MCF 10A (cell line): ENCODE measurements around the gene NR1H3. TPM values are rescaled to one million over a fixed set of nuclear protein-coding genes. Genes with fewer than 3 reads are reported as not detected.

Experiments used
- BruUV-seq: library from RNA; stranded (reverse); fragments of 400-500 nt; replicated peaks from 2 replicates; lab custom pipeline; 2021; lab: Mats Ljungman, UMichigan
- CTCF ChIA-PET: fragments of 300-600 bp; sonication (Branson Sonifier 250); formaldehyde crosslinking; extraction: SDS; loops from one replicate; lab custom pipeline; 2021; ENCODE audit warnings: antibody characterized with exemption, inconsistent platforms; lab: Yijun Ruan, JAX
- POLR2A ChIA-PET: fragments of 300-600, 350-650 bp; sonication (Branson Sonifier 250); formaldehyde crosslinking; extraction: SDS; loops from one replicate; lab custom pipeline; 2020; ENCODE audit warnings: antibody characterized with exemption, inconsistent platforms; lab: Yijun Ruan, JAX
- DNase-seq: peaks from one replicate; pipeline ENCODE4 v3.0.0-alpha.2; 2018; ENCODE audit not compliant: unreplicated experiment
- H3K27ac Mint-ChIP-seq: one replicate; pipeline ENCODE4 v1.8.0; 2022; ENCODE audit warnings: mild to moderate bottlenecking, low read depth, mixed read lengths; ENCODE audit not compliant: unreplicated experiment
- H3K27me3 Mint-ChIP-seq: one replicate; pipeline ENCODE4 v1.8.0; 2022; ENCODE audit warnings: mixed read lengths; ENCODE audit not compliant: insufficient read depth, unreplicated experiment
- H3K36me3 Mint-ChIP-seq: one replicate; pipeline ENCODE4 v1.8.0; 2022; ENCODE audit warnings: mild to moderate bottlenecking, moderate library complexity, mixed read lengths; ENCODE audit not compliant: insufficient read depth, unreplicated experiment
- H3K4me1 Mint-ChIP-seq: one replicate; pipeline ENCODE4 v1.8.0; 2022; ENCODE audit warnings: mixed read lengths; ENCODE audit not compliant: insufficient read depth, unreplicated experiment
- H3K4me3 Mint-ChIP-seq: one replicate; pipeline ENCODE4 v1.8.0; 2022; ENCODE audit warnings: mild to moderate bottlenecking, moderate library complexity, mixed read lengths; ENCODE audit not compliant: unreplicated experiment
- H3K9me3 Mint-ChIP-seq: one replicate; pipeline ENCODE4 v1.8.0; 2022; ENCODE audit warnings: mixed read lengths; ENCODE audit not compliant: unreplicated experiment
- intact Hi-C: fragments of 100-400 bp; cut with micrococcal nuclease; formaldehyde crosslinking; loops from 2 replicates; pipeline ENCODE4 v1.14.1; 2022
- total RNA-seq: library from RNA; stranded (reverse); gene quantifications from 2 replicates; pipeline ENCODE4 v1.2.3, GENCODE V29; 2022
- TF ChIP-seq, protein P1 (sequence below): fragments of 200-600 bp; IDR thresholded peaks from one replicate; pipeline ENCODE4 v1.8.0; 2022; ENCODE audit warnings: antibody characterized with exemption, mild to moderate bottlenecking; ENCODE audit not compliant: unreplicated experiment

Gene NR1H3
- total RNA-seq, 1 experiment from 2014 or later, result 17.8 TPM

GRCh38 chr11:47264521-47264920, 6.7 kb downstream of the NR1H3 start:
- H3K27me3 Mint-ChIP-seq, result no peaks in the 10 kb centered on the region
- H3K4me3 Mint-ChIP-seq, result no peak overlapping the region
- H3K4me1 Mint-ChIP-seq, result no peaks in the 10 kb centered on the region
- no TSS peak for BruUV-seq
- DNase-seq, result no peak
- H3K9me3 Mint-ChIP-seq, result no peaks in the 10 kb centered on the region
- TF ChIP-seq, protein P1, sequence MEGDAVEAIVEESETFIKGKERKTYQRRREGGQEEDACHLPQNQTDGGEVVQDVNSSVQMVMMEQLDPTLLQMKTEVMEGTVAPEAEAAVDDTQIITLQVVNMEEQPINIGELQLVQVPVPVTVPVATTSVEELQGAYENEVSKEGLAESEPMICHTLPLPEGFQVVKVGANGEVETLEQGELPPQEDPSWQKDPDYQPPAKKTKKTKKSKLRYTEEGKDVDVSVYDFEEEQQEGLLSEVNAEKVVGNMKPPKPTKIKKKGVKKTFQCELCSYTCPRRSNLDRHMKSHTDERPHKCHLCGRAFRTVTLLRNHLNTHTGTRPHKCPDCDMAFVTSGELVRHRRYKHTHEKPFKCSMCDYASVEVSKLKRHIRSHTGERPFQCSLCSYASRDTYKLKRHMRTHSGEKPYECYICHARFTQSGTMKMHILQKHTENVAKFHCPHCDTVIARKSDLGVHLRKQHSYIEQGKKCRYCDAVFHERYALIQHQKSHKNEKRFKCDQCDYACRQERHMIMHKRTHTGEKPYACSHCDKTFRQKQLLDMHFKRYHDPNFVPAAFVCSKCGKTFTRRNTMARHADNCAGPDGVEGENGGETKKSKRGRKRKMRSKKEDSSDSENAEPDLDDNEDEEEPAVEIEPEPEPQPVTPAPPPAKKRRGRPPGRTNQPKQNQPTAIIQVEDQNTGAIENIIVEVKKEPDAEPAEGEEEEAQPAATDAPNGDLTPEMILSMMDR, result no peak
- CTCF ChIA-PET, result interaction anchor here (0.7 to 2.0 kb wide), 4 partner anchors 17 to 104 kb away, joined by 3 to 9 read pairs (median 5); partner anchors contain the start of gene ACP2
- H3K36me3 Mint-ChIP-seq, result peaks cover 8% of the 10 kb centered on the region
- POLR2A ChIA-PET, result interaction anchor here (0.7 to 2.0 kb wide), 4 partner anchors 11 to 49 kb away, joined by 3 to 10 read pairs (median 4); partner anchors contain the start of genes ACP2 and DDB2
- no peak overlapping the region for H3K27ac Mint-ChIP-seq
- intact Hi-C loops, result no loop called here

GRCh38 chr11:47267876-47268275, 10.1 kb downstream of the NR1H3 start:
- intact Hi-C loops, result loop anchor here (5.0 kb wide), 1 partner anchor 51 kb away; no protein-coding TSS in a partner anchor
- Mint-ChIP-seq H3K27ac (no peak overlapping the region), H3K27me3 (no peaks in the 10 kb centered on the region), H3K4me1 (peaks cover 16% of the 10 kb centered on the region), H3K4me3 (no peak overlapping the region), H3K9me3 (no peaks in the 10 kb centered on the region), H3K36me3 (peaks cover 8% of the 10 kb centered on the region)
- TF ChIP-seq, protein P1, result no peak
- no TSS peak for BruUV-seq
- no peak for DNase-seq
- ChIA-PET POLR2A (interaction anchor here (1.5 to 2.2 kb wide), 2 partner anchors 19 to 23 kb away, joined by 4 to 8 read pairs; partner anchors contain the start of gene ACP2), CTCF (interaction anchor here (0.9 to 1.2 kb wide), 2 partner anchors 9 to 87 kb away, joined by 3 to 6 read pairs; no protein-coding TSS in a partner anchor)

- DNase-seq, result no peak
- CTCF ChIA-PET, result interaction anchor here (0.9 kb wide), 1 partner anchor 9 kb away, joined by 3 read pairs; no protein-coding TSS in a partner anchor
- POLR2A ChIA-PET, result interaction anchor here (1.5 to 2.2 kb wide), 2 partner anchors 19 to 24 kb away, joined by 4 to 8 read pairs; partner anchors contain the start of gene ACP2
- Mint-ChIP-seq H3K4me1 (peaks cover 16% of the 10 kb centered on the region), H3K27ac (peak overlapping the region; percentile 78), H3K36me3 (peaks cover 2% of the 10 kb centered on the region), H3K27me3 (no peaks in the 10 kb centered on the region), H3K4me3 (peak overlapping the region; percentile 85), H3K9me3 (no peaks in the 10 kb centered on the region)
- BruUV-seq, result no TSS peak
- TF ChIP-seq, protein P1, result no peak
- intact Hi-C loops, result loop anchor here (5.0 kb wide), 1 partner anchor 51 kb away; no protein-coding TSS in a partner anchor
These were observed 10.7 kb downstream of the NR1H3 start for GRCh38 chr11:47268448-47269001.
